GM10266 (cell line): ENCODE measurements around the gene TUT7.

Experiments
- DNase-seq: peaks from one replicate; pipeline ENCODE4 v3.0.0; 2012; ENCODE audit errors: extremely low spot score
- CTCF ChIP-seq: IDR thresholded peaks from 2 replicates; pipeline ENCODE4 v1.5.1; 2012; ENCODE audit warnings: mild to moderate bottlenecking, low read depth; ENCODE audit not compliant: control insufficient read depth, insufficient read depth; ENCODE audit errors: missing control alignments

TUT7 gene

GRCh38 chr9:86277072-86277471 lies 77.1 kb downstream of the TUT7 start:
- no peak for TF ChIP-seq CTCF

GRCh38 chr9:86275962-86276361 lies 78.2 kb downstream of the TUT7 start:
- no peak for DNase-seq
- TF ChIP-seq CTCF, result no peak

More at GRCh38 chr9:86277072-86277471, 77.1 kb downstream of the TUT7 start:
- DNase-seq, result no peak

GRCh38 chr9:86274821-86275643 lies 79.2 kb downstream of the TUT7 start:
- no peak for TF ChIP-seq CTCF
- no peak for DNase-seq

GRCh38 chr9:86272221-86272620 lies 82.0 kb downstream of the TUT7 start:
- no peak for DNase-seq
- no peak for TF ChIP-seq CTCF

- TF ChIP-seq CTCF, result no peak
- no peak for DNase-seq
Measured at GRCh38 chr9:86263876-86264275, 90.3 kb downstream of the TUT7 start.

GRCh38 chr9:86262492-86262891 lies 91.7 kb downstream of the TUT7 start:
- DNase-seq, result no peak
- TF ChIP-seq CTCF, result no peak

- no peak for TF ChIP-seq CTCF
- no peak for DNase-seq
Measured at GRCh38 chr9:86259557-86259956, 94.7 kb downstream of the TUT7 start, which contains the start of gene C9orf153. Gene C9orf153 (minus strand): TSS chr9:86259657. CDS start chr9:86229603, 30,054 bp downstream.
